GM12878 (cell line): ENCODE measurements around the gene F13B. TPM values are rescaled to one million over a fixed set of nuclear protein-coding genes. Genes with fewer than 3 reads are reported as not detected.

Experiments
- ATAC-seq: fragments of 200-7000 bp; cut with Tn5 transposase; 3 replicates; pipeline ENCODE4 v1.9.1; 2020; ENCODE audit warnings: mild to moderate bottlenecking, moderate library complexity
- BruUV-seq: library from RNA; stranded (reverse); fragments of 400-500 nt; replicated peaks from 2 replicates; lab custom pipeline; 2021; lab: Mats Ljungman, UMichigan
- CTCF ChIA-PET: fragments of 300-600 bp; sonication (Branson Sonifier 250); formaldehyde crosslinking; extraction: SDS; loops from one replicate; lab custom pipeline; 2021; ENCODE audit warnings: inconsistent platforms; lab: Yijun Ruan, JAX
- POLR2A ChIA-PET: fragments of 350-600 bp; formaldehyde crosslinking; extraction: SDS; loops from one replicate; lab custom pipeline; 2021; ENCODE audit warnings: inconsistent platforms; lab: Charles Lee
- RAD21 ChIA-PET: fragments of 300-600 bp; sonication (Branson Sonifier 250); formaldehyde crosslinking; loops from one replicate; lab custom pipeline; 2023; ENCODE audit warnings: antibody characterized with exemption; ENCODE audit not compliant: unreplicated experiment; lab: Charles Lee
- SMC1A ChIA-PET: fragments of 300-600 bp; sonication (Branson Sonifier 250); formaldehyde crosslinking; loops from one replicate; lab custom pipeline; 2023; ENCODE audit not compliant: unreplicated experiment, uncharacterized antibody; lab: Charles Lee
- DNase-seq: peaks from one replicate; pipeline ENCODE4 v3.0.0-alpha.2; 2011; ENCODE audit warnings: low read depth, low spot score
- FAIRE-seq: peaks from 3 replicates; lab custom pipeline; 2011; peaks lifted over from hg19 to GRCh38; lab: Jason Lieb, UNC
- H2AFZ ChIP-seq: 2 replicates; pipeline ENCODE4 v1.6.0; 2011; ENCODE audit warnings: low read depth, low read length, control low read depth; ENCODE audit not compliant: control insufficient read depth
- H3K27ac ChIP-seq: 2 replicates; pipeline ENCODE4 v1.5.1; 2011; ENCODE audit warnings: control low read depth; ENCODE audit not compliant: control insufficient read depth, insufficient read depth
- H3K27me3 ChIP-seq, 2 experiments: replicated peaks in 1 of 2; 2 replicates each; pipeline versions ENCODE4 v1.6.0 to v1.6.1; 2011; ENCODE audit warnings: low read length in 1 of 2; ENCODE audit not compliant: control insufficient read depth in 2 of 2, insufficient read depth in 2 of 2
- H3K36me3 ChIP-seq, 2 experiments: 2 replicates each; pipeline ENCODE4 v1.5.1; 2011; ENCODE audit warnings: low read length in 1 of 2; ENCODE audit not compliant: control insufficient read depth in 2 of 2, insufficient read depth in 2 of 2
- H3K4me1 ChIP-seq: 2 replicates; pipeline ENCODE4 v1.6.1; 2011; ENCODE audit warnings: mild to moderate bottlenecking, low read length, moderate library complexity, mixed read lengths; ENCODE audit not compliant: control insufficient read depth, insufficient read depth
- H3K4me2 ChIP-seq: 2 replicates; pipeline ENCODE4 v1.6.0; 2011; ENCODE audit warnings: control low read depth; ENCODE audit not compliant: control insufficient read depth, insufficient read depth
- H3K4me3 ChIP-seq: fragments of 200-600 bp; sonication (generic); 2 replicates; pipeline ENCODE4 v1.5.1; 2016
- H3K79me2 ChIP-seq: 2 replicates; pipeline ENCODE4 v1.6.0; 2011; ENCODE audit warnings: low read length; ENCODE audit not compliant: control insufficient read depth, insufficient read depth
- H3K9ac ChIP-seq: 2 replicates; pipeline ENCODE4 v1.8.0; 2011; ENCODE audit warnings: low read length, control low read depth, mixed read lengths; ENCODE audit not compliant: control insufficient read depth, insufficient read depth
- H3K9me3 ChIP-seq: replicated peaks from 3 replicates; pipeline ENCODE4 v1.5.1; 2011; ENCODE audit warnings: mild to moderate bottlenecking, low read length; ENCODE audit not compliant: control insufficient read depth, insufficient read depth
- H4K20me1 ChIP-seq: 2 replicates; pipeline ENCODE4 v1.6.0; 2011; ENCODE audit not compliant: control insufficient read depth, insufficient read depth
- ASH2L ChIP-seq: fragments of 300-600, 200-600 bp; sonication (generic); IDR thresholded peaks from 2 replicates; pipeline ENCODE4 v1.6.1; 2017; ENCODE audit warnings: low read depth, mild to moderate bottlenecking, borderline replicate concordance
- IRF5 ChIP-seq: fragments of 450-650 bp; IDR thresholded peaks from 2 replicates; pipeline ENCODE4 v1.6.1; 2017; ENCODE audit warnings: borderline replicate concordance
- JUNB ChIP-seq: IDR thresholded peaks from 2 replicates; pipeline ENCODE4 v1.6.1; 2016; ENCODE audit warnings: antibody characterized with exemption, mild to moderate bottlenecking
- LARP7 ChIP-seq: fragments of 450-650 bp; IDR thresholded peaks from 2 replicates; pipeline ENCODE4 v1.6.1; 2017; ENCODE audit warnings: mild to moderate bottlenecking
- NFIC ChIP-seq: IDR thresholded peaks from 2 replicates; pipeline ENCODE4 v1.6.1; 2012; ENCODE audit warnings: low read depth, mild to moderate bottlenecking, inconsistent platforms, low read length, moderate library complexity
- PKNOX1 ChIP-seq: fragments of 450-650 bp; IDR thresholded peaks from 2 replicates; pipeline ENCODE4 v1.6.1; 2016; ENCODE audit warnings: mild to moderate bottlenecking
- SPI1 ChIP-seq: IDR thresholded peaks from 2 replicates; pipeline ENCODE4 v1.6.1; 2011; ENCODE audit warnings: low read depth, mild to moderate bottlenecking, low read length, moderate library complexity, borderline replicate concordance; ENCODE audit not compliant: insufficient read depth
- USF2 ChIP-seq: IDR thresholded peaks from 2 replicates; pipeline ENCODE4 v1.6.1; 2011; ENCODE audit warnings: low read depth, low read length, improper control_type of control experiment, borderline replicate concordance
- WGBS: methylation state at CpG from one replicate; pipeline ENCODE4 v1.1.6; 2016; ENCODE audit warnings: low lambda C conversion rate; ENCODE audit not compliant: insufficient replicate concordance, insufficient coverage; ENCODE audit errors: missing lambda C conversion rate; 5-methylcytosine and 5-hydroxymethylcytosine counted together
- in situ Hi-C: fragments of 300-500 bp; cut with MboI; formaldehyde crosslinking; loops from 9 replicates; pipeline ENCODE4 v1.14.3; 2018; ENCODE audit warnings: mixed read lengths
- intact Hi-C: fragments of 100-400 bp; cut with micrococcal nuclease; formaldehyde crosslinking; loops from one replicate; pipeline ENCODE4 v1.14.2; 2022; ENCODE audit not compliant: unreplicated experiment
- polyA plus RNA-seq, 11 experiments: library from polyadenylated mRNA; depleted of rRNA in 4 of 11; unstranded in 6 of 11; stranded (reverse) in 5 of 11; fragments of >200 nt; fragmentation: Nextera tagmentation in 4 of 11; fragmentation: Illumina TruSeq in 1 of 11; extraction: Ambion mirVana in 4 of 11; extraction: Trizol in 1 of 11; gene quantifications; 1 replicate in 1 of 11; 2 replicates in 10 of 11; pipeline versions ENCODE4 v1.2.1 to v1.2.3, GENCODE V29; 2011 to 2016; ENCODE audit warnings: inconsistent platforms in 2 of 11, missing spikeins in 2 of 11, low read depth in 1 of 11
- total RNA-seq, 4 experiments: library from RNA; depleted of rRNA in 3 of 4; stranded (reverse); fragments of >200 nt in 3 of 4; fragmentation: Illumina TruSeq in 1 of 4; extraction: Trizol in 1 of 4; gene quantifications; 2 replicates each; pipeline versions ENCODE4 v1.2.1 to v1.2.3, GENCODE V29; 2013 to 2021

Gene F13B
- total and polyA plus RNA-seq, 10 of the 15 experiments (the other 5 are each of a cell fraction or from before 2014, with no cell fraction given) = 0.06 TPM; not detected in 9

- 56% methylated on average over 1 of the region's 1 CpG for WGBS
- ChIA-PET POLR2A (no interaction called here), CTCF (interaction anchor here (0.9 to 1.8 kb wide), 3 partner anchors 10 to 87 kb away, joined by 3 to 4 read pairs (median 3); no protein-coding TSS in a partner anchor), RAD21 (no interaction called here), SMC1A (interaction anchor here (1.8 to 2.9 kb wide), 2 partner anchors 11 to 27 kb away, joined by 4 to 12 read pairs; no protein-coding TSS in a partner anchor)
- no peaks in the 10 kb centered on the region; a peak in 2 of 4 replicates for H3K36me3 ChIP-seq
- no peak overlapping the region for H2AFZ ChIP-seq
- H3K4me3 ChIP-seq = no peak overlapping the region
- no TSS peak for BruUV-seq
- intact Hi-C loops = no loop called here
- no peak overlapping the region for H3K4me2 ChIP-seq
- H3K79me2 ChIP-seq = no peaks in the 10 kb centered on the region
- in situ Hi-C loops = no loop called here
- no peak overlapping the region for H3K27ac ChIP-seq
- H3K9me3 ChIP-seq = no peaks in the 10 kb centered on the region
- H3K4me1 ChIP-seq = no peaks in the 10 kb centered on the region
- DNase-seq = no peak
- no peak; the same call in 2 of the 3 replicates for ATAC-seq
- no peaks in the 10 kb centered on the region for H3K27me3 ChIP-seq
- no peak overlapping the region for H3K9ac ChIP-seq
- H4K20me1 ChIP-seq = no peaks in the 10 kb centered on the region
- no peak for FAIRE-seq
- TF ChIP-seq ASH2L (no peak), SPI1 (0 out of 2 replicates have a peak, but pooled peaks have one; percentile 7), NFIC (peak; percentile 25; the same call in 1 of the 2 replicates), JUNB (peak; percentile 52), PKNOX1 (no peak), IRF5 (no peak), LARP7 (no peak), USF2 (no peak)
These were observed 25.5 kb upstream of the F13B start for GRCh38 chr1:197092491-197093023.
